ENCODE measurements around the gene ANKRD13B. TPM values are rescaled to one million over a fixed set of nuclear protein-coding genes. Genes with fewer than 3 reads are reported as not detected.

The ANKRD13B gene
- total RNA-seq, 3 donors from 2014 or later, result 8.5 to 13.0 (median 9.2) TPM

DNA sequence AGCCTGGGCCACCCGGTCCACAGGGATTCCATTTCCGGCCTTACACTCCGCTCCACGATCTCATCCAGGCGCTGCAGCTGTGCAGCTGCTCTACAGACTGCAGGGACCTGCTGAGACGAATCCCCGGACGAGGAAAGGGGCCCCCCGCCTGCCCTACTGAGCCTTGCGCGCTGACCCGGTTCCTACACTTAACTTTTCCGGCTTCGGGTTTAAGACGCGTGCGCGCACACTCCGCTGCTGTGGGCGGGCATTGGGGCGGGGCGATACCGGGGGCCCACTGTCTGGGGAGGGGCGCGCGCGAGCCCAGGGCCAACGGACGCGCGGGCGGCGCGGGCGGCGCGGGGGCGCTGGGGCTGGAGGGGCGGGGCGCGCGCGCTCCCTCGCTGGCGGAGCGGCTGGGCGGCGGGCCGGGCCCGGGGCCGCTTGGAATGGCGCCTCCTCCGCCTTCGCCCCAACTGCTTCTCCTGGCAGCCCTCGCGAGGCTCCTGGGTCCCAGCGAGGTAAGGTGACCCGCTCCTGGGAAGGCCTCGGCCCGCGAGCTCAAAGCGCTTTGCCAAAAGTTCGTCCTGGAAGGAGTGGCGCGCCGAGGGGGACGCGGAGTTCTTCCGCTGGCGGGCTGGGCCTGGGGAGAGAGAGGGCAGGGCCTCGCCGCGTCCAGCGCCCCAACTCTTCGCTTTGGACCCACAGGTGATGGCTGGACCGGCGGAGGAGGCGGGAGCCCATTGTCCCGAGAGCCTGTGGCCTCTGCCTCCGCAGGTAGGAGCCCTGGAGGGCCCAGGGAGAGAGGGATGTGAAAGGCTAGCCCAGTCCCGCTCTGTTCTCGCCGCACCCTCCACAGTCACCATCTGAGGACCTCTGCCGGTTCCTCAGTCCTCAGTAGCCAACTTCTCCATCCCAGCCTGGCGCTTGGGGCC is 24.3 kb upstream of the ANKRD13B start, which contains the start of gene TP53I13:
TP53I13 (plus strand) TSS at position 371 of the 914 bp plus-strand sequence; CDS start at position 429, 58 bp downstream.
- TF ChIP-seq POLR2A (IDR thresholded peaks at IDR 0.05) (peak; percentile 21), POLR2AphosphoS5 (IDR thresholded peaks at IDR 0.05) (peak; percentile 39 to 50 (median 47))
- TF ChIP-seq, protein P1, sequence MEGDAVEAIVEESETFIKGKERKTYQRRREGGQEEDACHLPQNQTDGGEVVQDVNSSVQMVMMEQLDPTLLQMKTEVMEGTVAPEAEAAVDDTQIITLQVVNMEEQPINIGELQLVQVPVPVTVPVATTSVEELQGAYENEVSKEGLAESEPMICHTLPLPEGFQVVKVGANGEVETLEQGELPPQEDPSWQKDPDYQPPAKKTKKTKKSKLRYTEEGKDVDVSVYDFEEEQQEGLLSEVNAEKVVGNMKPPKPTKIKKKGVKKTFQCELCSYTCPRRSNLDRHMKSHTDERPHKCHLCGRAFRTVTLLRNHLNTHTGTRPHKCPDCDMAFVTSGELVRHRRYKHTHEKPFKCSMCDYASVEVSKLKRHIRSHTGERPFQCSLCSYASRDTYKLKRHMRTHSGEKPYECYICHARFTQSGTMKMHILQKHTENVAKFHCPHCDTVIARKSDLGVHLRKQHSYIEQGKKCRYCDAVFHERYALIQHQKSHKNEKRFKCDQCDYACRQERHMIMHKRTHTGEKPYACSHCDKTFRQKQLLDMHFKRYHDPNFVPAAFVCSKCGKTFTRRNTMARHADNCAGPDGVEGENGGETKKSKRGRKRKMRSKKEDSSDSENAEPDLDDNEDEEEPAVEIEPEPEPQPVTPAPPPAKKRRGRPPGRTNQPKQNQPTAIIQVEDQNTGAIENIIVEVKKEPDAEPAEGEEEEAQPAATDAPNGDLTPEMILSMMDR (IDR thresholded peaks at IDR 0.05), result no peak
- H3K4me1 ChIP-seq, result peaks cover 8 to 11% of the 10 kb centered on the region in 2 donors

DNA sequence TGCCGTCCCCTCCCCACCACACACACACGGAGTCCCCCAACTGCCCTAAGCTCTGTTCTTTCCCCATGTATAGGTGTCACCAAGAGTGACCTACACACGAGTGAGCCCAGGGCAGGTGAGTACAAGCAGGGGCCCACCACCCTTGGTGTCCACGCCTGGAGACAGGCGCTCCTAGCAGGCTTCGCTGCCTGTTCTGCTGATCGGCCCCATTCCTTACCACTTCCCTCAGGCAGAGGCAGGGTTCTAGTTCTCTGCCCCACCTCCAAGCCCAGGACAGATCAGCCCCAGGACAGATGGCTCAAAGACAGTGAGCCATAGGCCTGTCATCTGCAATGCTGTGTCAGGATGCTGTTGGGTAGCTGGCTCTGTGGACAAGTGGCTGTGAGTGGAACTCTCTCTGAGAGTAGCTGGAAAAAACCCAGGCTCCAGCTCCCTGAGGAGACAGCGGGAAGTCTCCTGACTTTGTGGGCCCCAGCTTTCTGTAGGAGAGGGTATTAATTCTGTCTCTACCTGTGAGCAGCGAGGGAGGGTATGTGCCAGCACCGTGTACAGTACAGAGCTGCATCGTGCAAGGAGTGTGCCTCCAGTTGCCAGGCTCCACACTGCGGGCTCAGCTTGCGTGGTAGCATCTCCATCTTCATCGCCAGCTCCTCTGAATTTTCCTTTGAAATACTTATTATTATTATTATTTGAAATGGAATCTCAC is 23.5 kb upstream of the ANKRD13B start:
- TF ChIP-seq POLR2A (IDR thresholded peaks at IDR 0.05), result no peak
- intact Hi-C loops (cut with DNase I; ENCODE audit: low total_unique reads), result no loop called here
- Histone ChIP-seq H3K9me3 (no peaks in the 10 kb centered on the region), H3K27ac (peak overlapping the region; percentile 91), H3K36me3 (peaks cover 2% of the 10 kb centered on the region), H3K4me1 (peaks cover 8 to 11% of the 10 kb centered on the region in 2 donors), H3K27me3 (no peaks in the 10 kb centered on the region), H3K4me3 (peak overlapping the region; percentile 65 to 87 (median 74))
- DNase-seq (ENCODE audit: low spot score in 2 of 2), result peak in 1 of 2 donors; percentile 16

More for the DNA sequence above, 24.3 kb upstream of the ANKRD13B start, which contains the start of gene TP53I13:
- H3K36me3 ChIP-seq, result no peaks in the 10 kb centered on the region
- peak; percentile 64 to 76 for DNase-seq (ENCODE audit: low spot score in 2 of 2)
- H3K27me3 ChIP-seq, result no peaks in the 10 kb centered on the region
- H3K9me3 ChIP-seq, result no peaks in the 10 kb centered on the region
- intact Hi-C loops (cut with DNase I; ENCODE audit: low total_unique reads), result no loop called here
- peak within 1 kb of the TSS; percentile 65 to 87 (median 74) for H3K4me3 ChIP-seq
- H3K27ac ChIP-seq, result peak within 1 kb of the TSS; percentile 91

DNA sequence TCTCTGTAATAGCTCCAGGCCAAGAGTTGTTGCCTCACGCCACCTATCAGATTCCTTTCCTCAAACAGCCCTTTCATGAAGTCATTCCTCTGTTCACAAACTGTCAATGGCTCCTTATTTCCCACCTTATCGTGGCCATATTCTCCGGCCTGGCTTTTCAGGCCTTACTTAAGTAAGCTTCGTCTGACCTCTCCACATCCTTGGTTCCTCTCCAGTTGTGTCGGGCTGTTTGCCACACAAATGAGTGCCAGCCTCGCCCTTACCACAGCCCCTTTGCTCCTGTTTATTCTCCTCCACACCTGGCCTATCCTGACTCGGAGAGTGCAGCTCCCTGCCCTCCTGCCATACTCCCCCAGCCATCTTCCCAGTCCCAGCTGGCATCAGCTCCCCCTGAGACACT is 22.4 kb upstream of the ANKRD13B start:
- H3K4me3 ChIP-seq, result no peak overlapping the region
- peak overlapping the region; percentile 39 to 91 for H3K27ac ChIP-seq
- H3K4me1 ChIP-seq, result peaks cover 8 to 11% of the 10 kb centered on the region in 2 donors
- H3K27me3 ChIP-seq, result no peaks in the 10 kb centered on the region
- H3K9me3 ChIP-seq, result no peaks in the 10 kb centered on the region
- DNase-seq (ENCODE audit: low spot score in 2 of 2), result peak; percentile 21 to 42
- H3K36me3 ChIP-seq, result peaks cover 5% of the 10 kb centered on the region
- intact Hi-C loops (cut with DNase I; ENCODE audit: low total_unique reads), result no loop called here
- TF ChIP-seq POLR2A (IDR thresholded peaks at IDR 0.05), result no peak
- no peak for TF ChIP-seq POLR2AphosphoS5 (IDR thresholded peaks at IDR 0.05)
- TF ChIP-seq, protein P1 (IDR thresholded peaks at IDR 0.05), result no peak

DNA sequence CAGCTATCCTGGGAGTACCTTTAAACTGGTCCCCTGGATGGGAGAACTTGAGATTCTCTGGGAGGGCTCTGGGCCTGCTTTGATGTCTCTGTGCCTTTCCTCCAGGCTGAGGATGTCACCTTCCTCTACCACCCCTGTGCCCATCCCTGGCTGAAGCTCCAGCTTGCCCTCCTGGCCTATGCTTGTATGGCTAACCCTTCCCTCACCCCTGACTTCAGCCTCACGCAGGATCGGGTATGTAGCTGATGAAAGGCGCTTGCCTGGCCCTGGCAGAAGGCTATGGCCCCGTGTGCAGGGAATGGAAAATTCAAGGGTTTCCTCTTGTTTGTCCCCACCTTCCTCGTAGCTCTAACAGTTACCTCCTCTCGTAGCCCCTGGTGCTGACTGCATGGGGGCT is 21.4 kb upstream of the ANKRD13B start:
- Histone ChIP-seq H3K36me3 (peaks cover 14% of the 10 kb centered on the region), H3K4me1 (peaks cover 5 to 8% of the 10 kb centered on the region in 2 donors), H3K27ac (peak overlapping the region; percentile 14 to 39), H3K27me3 (no peaks in the 10 kb centered on the region), H3K4me3 (no peak overlapping the region), H3K9me3 (no peaks in the 10 kb centered on the region)
- DNase-seq (ENCODE audit: low spot score in 2 of 2), result no peak
- intact Hi-C loops (cut with DNase I; ENCODE audit: low total_unique reads), result no loop called here
- TF ChIP-seq, protein P1 (IDR thresholded peaks at IDR 0.05), result no peak
- TF ChIP-seq POLR2A (IDR thresholded peaks at IDR 0.05) (no peak), POLR2AphosphoS5 (IDR thresholded peaks at IDR 0.05) (no peak)

GRCh38 chr17:29571883-29572681 is 20.9 kb upstream of the ANKRD13B start:
- Histone ChIP-seq H3K4me3 (peak overlapping the region; percentile 28 to 62 (median 40)), H3K9me3 (no peaks in the 10 kb centered on the region), H3K4me1 (peaks cover 5 to 8% of the 10 kb centered on the region in 2 donors), H3K27me3 (no peaks in the 10 kb centered on the region), H3K27ac (peak overlapping the region; percentile 14 to 39), H3K36me3 (peaks cover 17% of the 10 kb centered on the region)
- intact Hi-C loops (cut with DNase I; ENCODE audit: low total_unique reads), result no loop called here
- TF ChIP-seq POLR2AphosphoS5 (IDR thresholded peaks at IDR 0.05) (no peak), POLR2A (IDR thresholded peaks at IDR 0.05) (no peak)
- TF ChIP-seq, protein P1 (IDR thresholded peaks at IDR 0.05), result no peak
- DNase-seq (ENCODE audit: low spot score in 2 of 2), result peak in 1 of 2 donors; percentile 43

Data from breast epithelium (tissue), 4 donors.